SK-N-SH treated with all-trans-retinoic acid at 6 μM for 48 hours (cell line): ENCODE data around the gene IGSF22.

ENCODE experiments used
- ATAC-seq: fragments of 200-7000 bp; cut with Tn5 transposase; 3 replicates; pipeline ENCODE4 v1.9.1; 2020; ENCODE audit warnings: mild to moderate bottlenecking, moderate library complexity
- ARNTL ChIP-seq: fragments of 450-650 bp; formaldehyde crosslinking; IDR thresholded peaks from 2 replicates; pipeline ENCODE4 v1.5.0; 2020; ENCODE audit warnings: low read depth, mild to moderate bottlenecking, moderate library complexity, borderline replicate concordance
- CREB5 ChIP-seq: fragments of 250-450 bp; sonication (Bioruptor Pico); IDR thresholded peaks from 2 replicates; pipeline ENCODE4 v1.5.1; 2020; ENCODE audit warnings: low read depth, mild to moderate bottlenecking, moderate library complexity
- CSRNP3 ChIP-seq: fragments of 250-450 bp; sonication (Bioruptor Pico); IDR thresholded peaks from 2 replicates; pipeline ENCODE4 v1.5.1; 2021; ENCODE audit warnings: mild to moderate bottlenecking, moderate library complexity
- PATZ1 ChIP-seq: fragments of 250-450 bp; sonication (Bioruptor Pico); IDR thresholded peaks from 2 replicates; pipeline ENCODE4 v1.8.0; 2020; ENCODE audit warnings: mild to moderate bottlenecking, moderate library complexity, borderline replicate concordance
- SNAI2 ChIP-seq: fragments of 250-450 bp; sonication (Bioruptor Pico); IDR thresholded peaks from 2 replicates; pipeline ENCODE4 v1.5.0; 2020; ENCODE audit warnings: mild to moderate bottlenecking, moderate library complexity
- TCF4 ChIP-seq: fragments of 250-450 bp; sonication (Bioruptor Pico); IDR thresholded peaks from 2 replicates; pipeline ENCODE4 v1.8.0; 2021; ENCODE audit warnings: mild to moderate bottlenecking, moderate library complexity, borderline replicate concordance
- TOX ChIP-seq: fragments of 250-450 bp; sonication (Bioruptor Pico); IDR thresholded peaks from 2 replicates; pipeline ENCODE4 v1.8.0; 2021; ENCODE audit warnings: mild to moderate bottlenecking, moderate library complexity, borderline replicate concordance
- TSHZ2 ChIP-seq: fragments of 250-450 bp; sonication (Bioruptor Pico); IDR thresholded peaks from 2 replicates; pipeline ENCODE4 v1.5.0; 2020; ENCODE audit warnings: mild to moderate bottlenecking, moderate library complexity
- ZC3H10 ChIP-seq: fragments of 250-450 bp; sonication (Bioruptor Pico); IDR thresholded peaks from 2 replicates; pipeline ENCODE4 v1.5.1; 2021; ENCODE audit warnings: mild to moderate bottlenecking, moderate library complexity
- ZFP3 ChIP-seq: fragments of 250-450 bp; sonication (Bioruptor Pico); IDR thresholded peaks from 2 replicates; pipeline ENCODE4 v1.5.0; 2020; ENCODE audit warnings: mild to moderate bottlenecking, moderate library complexity
- ZFP30 ChIP-seq: fragments of 450-650 bp; formaldehyde crosslinking; IDR thresholded peaks from 2 replicates; pipeline ENCODE4 v1.5.0; 2022; ENCODE audit warnings: mild to moderate bottlenecking, moderate library complexity
- ZNF565 ChIP-seq: fragments of 450-650 bp; formaldehyde crosslinking; conservative IDR thresholded peaks from 2 replicates; pipeline ENCODE4 v1.5.0; 2020; ENCODE audit warnings: low read depth, mild to moderate bottlenecking, moderate library complexity
- ZNF70 ChIP-seq: fragments of 450-650 bp; formaldehyde crosslinking; IDR thresholded peaks from 2 replicates; pipeline ENCODE4 v1.5.0; 2020; ENCODE audit warnings: mild to moderate bottlenecking, moderate library complexity
- ZNF8 ChIP-seq: fragments of 450-650 bp; formaldehyde crosslinking; IDR thresholded peaks from 2 replicates; pipeline ENCODE4 v1.5.0; 2020; ENCODE audit warnings: mild to moderate bottlenecking, moderate library complexity

The IGSF22 gene

GRCh38 chr11:18703001-18703763 lies 22.8 kb downstream of the IGSF22 start (continued):
- no peak for TF ChIP-seq CREB5 (CRISPR knock-in tag)
- TF ChIP-seq, all 23 proteins: peak for 0

- ATAC-seq, result no peak
- TF ChIP-seq CREB5 (CRISPR knock-in tag) (no peak), ZNF70 (CRISPR knock-in tag) (no peak), TCF4 (CRISPR knock-in tag) (no peak), ZNF565 (CRISPR knock-in tag) (no peak), CSRNP3 (CRISPR knock-in tag) (no peak), ZNF8 (CRISPR knock-in tag) (no peak)
These were observed 24.3 kb downstream of the IGSF22 start for GRCh38 chr11:18701614-18702216.

GRCh38 chr11:18700872-18701271 lies 25.1 kb downstream of the IGSF22 start:
- no peak for TF ChIP-seq ZC3H10
- no peak for TF ChIP-seq TCF4 (CRISPR knock-in tag)
- no peak for TF ChIP-seq ARNTL (CRISPR knock-in tag)
- no peak for TF ChIP-seq ZFP30
- TF ChIP-seq ZFP3 (CRISPR knock-in tag), result no peak
- TF ChIP-seq SNAI2 (CRISPR knock-in tag), result no peak
- no peak for ATAC-seq

GRCh38 chr11:18700375-18700774 lies 25.6 kb downstream of the IGSF22 start:
- no peak for TF ChIP-seq ZFP30
- TF ChIP-seq ARNTL (CRISPR knock-in tag), result no peak
- TF ChIP-seq CSRNP3 (CRISPR knock-in tag), result no peak
- no peak for TF ChIP-seq ZNF565 (CRISPR knock-in tag)
- TF ChIP-seq CREB5 (CRISPR knock-in tag), result no peak
- no peak for TF ChIP-seq PATZ1 (CRISPR knock-in tag)
- TF ChIP-seq TSHZ2, result no peak
- no peak for TF ChIP-seq TOX
- no peak for ATAC-seq
